HG03432 (cell line): ENCODE data around the gene CLTA.

Experiments used
- ATAC-seq: cut with Tn5 transposase; IDR thresholded peaks from one replicate; pipeline ENCODE4 v1.9.1; 2021; ENCODE audit warnings: mild to moderate bottlenecking, moderate library complexity; ENCODE audit not compliant: unreplicated experiment

The CLTA gene

GRCh38 chr9:36190388-36191289 is at the start of gene CLTA:
Gene CLTA, plus strand, starts transcription at chr9:36190921. Its CDS starts 136 bp downstream, at chr9:36191057.
- peak; percentile 97 for ATAC-seq

- no peak for ATAC-seq
These were observed 49.4 kb upstream of the CLTA start for GRCh38 chr9:36141288-36141687.

- ATAC-seq, result no peak
These were observed 49.0 kb upstream of the CLTA start for GRCh38 chr9:36141761-36142160.

- no peak for ATAC-seq
These were observed 48.0 kb upstream of the CLTA start for GRCh38 chr9:36142510-36143244.

- ATAC-seq, result no peak
These were observed 47.5 kb upstream of the CLTA start for GRCh38 chr9:36143245-36143641.

- ATAC-seq, result no peak
These were observed 46.1 kb upstream of the CLTA start for GRCh38 chr9:36144309-36145232.

GRCh38 chr9:36145970-36146369 is 44.8 kb upstream of the CLTA start:
- no peak for ATAC-seq

- no peak for ATAC-seq
These were observed 44.1 kb upstream of the CLTA start for GRCh38 chr9:36146651-36147050.

- ATAC-seq, result no peak
These were observed 43.1 kb upstream of the CLTA start for GRCh38 chr9:36147441-36148175.

GRCh38 chr9:36148311-36149051 is 42.2 kb upstream of the CLTA start:
- ATAC-seq, result peak; percentile 46

- ATAC-seq, result no peak
These were observed 41.5 kb upstream of the CLTA start for GRCh38 chr9:36149197-36149596.

- ATAC-seq, result no peak
These were observed 40.0 kb upstream of the CLTA start for GRCh38 chr9:36150574-36151315.

- peak; percentile 83 for ATAC-seq
These were observed 39.2 kb upstream of the CLTA start for GRCh38 chr9:36151316-36152210.

GRCh38 chr9:36152741-36153438 is 37.8 kb upstream of the CLTA start:
- no peak for ATAC-seq

- ATAC-seq, result no peak
These were observed 37.0 kb upstream of the CLTA start for GRCh38 chr9:36153746-36154145.

- ATAC-seq, result no peak
These were observed 36.3 kb upstream of the CLTA start for GRCh38 chr9:36154331-36154952.

- no peak for ATAC-seq
These were observed 34.6 kb upstream of the CLTA start for GRCh38 chr9:36156116-36156515.
